HCT116 (cell line): Measurements from ENCODE around the gene ADM5.

ENCODE experiments used
- CEBPB ChIP-seq: IDR thresholded peaks from 2 replicates; pipeline ENCODE4 v1.6.1; 2012; ENCODE audit warnings: low read depth
- EZH2 ChIP-seq: fragments of 200-600 bp; sonication (generic); IDR thresholded peaks from 2 replicates; pipeline ENCODE4 v1.6.1; 2017; ENCODE audit warnings: antibody characterized with exemption, mixed run types
- EZH2phosphoT487 ChIP-seq: fragments of 200-600 bp; IDR thresholded peaks from 2 replicates; pipeline ENCODE4 v1.6.1; 2018; ENCODE audit warnings: antibody characterized with exemption, borderline replicate concordance
- JUND ChIP-seq: IDR thresholded peaks from 2 replicates; pipeline ENCODE4 v1.6.1; 2012
- POLR2A ChIP-seq: IDR thresholded peaks from 2 replicates; pipeline ENCODE4 v1.7.0; 2011; ENCODE audit warnings: borderline replicate concordance; ENCODE audit not compliant: insufficient read depth, insufficient read length; ENCODE audit errors: extremely low read depth
- POLR2AphosphoS5 ChIP-seq: IDR thresholded peaks from 2 replicates; pipeline ENCODE4 v1.6.1; 2011; ENCODE audit warnings: mild to moderate bottlenecking, low read depth, low read length, moderate library complexity
- RAD21 ChIP-seq: IDR thresholded peaks from 2 replicates; pipeline ENCODE4 v1.6.1; 2012; ENCODE audit warnings: low read depth, mild to moderate bottlenecking
- SIN3A ChIP-seq: IDR thresholded peaks from 2 replicates; pipeline ENCODE4 v1.6.1; 2012; ENCODE audit warnings: low read depth
- TCF7L2 ChIP-seq: IDR thresholded peaks from 2 replicates; pipeline ENCODE4 v1.7.0; 2011; ENCODE audit warnings: borderline replicate concordance, inconsistent platforms; ENCODE audit not compliant: insufficient read depth, insufficient read length; ENCODE audit errors: extremely low read depth
- YY1 ChIP-seq: IDR thresholded peaks from 2 replicates; pipeline ENCODE4 v1.6.1; 2011; ENCODE audit warnings: low read length, low read depth, moderate library complexity, mild to moderate bottlenecking; ENCODE audit not compliant: insufficient replicate concordance; ENCODE audit errors: extremely low read depth
- ZFX ChIP-seq: fragments of 450-650 bp; IDR thresholded peaks from 2 replicates; pipeline ENCODE4 v1.6.1; 2017
- TF ChIP-seq, protein P1 (sequence below), 3 experiments: fragments of 200-600 bp in 1 of 3; sonication (generic) in 1 of 3; IDR thresholded peaks in 2 of 3; conservative IDR thresholded peaks in 1 of 3; 2 replicates each; pipeline ENCODE4 v1.5.1; 2012 to 2017; ENCODE audit warnings: low read depth in 2 of 3, low read length in 2 of 3, antibody characterized with exemption in 1 of 3, borderline replicate concordance in 1 of 3, control low read depth in 1 of 3, mild to moderate bottlenecking in 1 of 3, mixed read lengths in 1 of 3, mixed run types in 1 of 3, moderate library complexity in 1 of 3; ENCODE audit not compliant: insufficient read depth in 1 of 3
- TF ChIP-seq, protein P2 (sequence below): IDR thresholded peaks from 2 replicates; pipeline ENCODE4 v1.6.1; 2011; ENCODE audit warnings: mild to moderate bottlenecking, low read length, moderate library complexity; ENCODE audit not compliant: insufficient replicate concordance; ENCODE audit errors: extremely low read depth

DNA sequence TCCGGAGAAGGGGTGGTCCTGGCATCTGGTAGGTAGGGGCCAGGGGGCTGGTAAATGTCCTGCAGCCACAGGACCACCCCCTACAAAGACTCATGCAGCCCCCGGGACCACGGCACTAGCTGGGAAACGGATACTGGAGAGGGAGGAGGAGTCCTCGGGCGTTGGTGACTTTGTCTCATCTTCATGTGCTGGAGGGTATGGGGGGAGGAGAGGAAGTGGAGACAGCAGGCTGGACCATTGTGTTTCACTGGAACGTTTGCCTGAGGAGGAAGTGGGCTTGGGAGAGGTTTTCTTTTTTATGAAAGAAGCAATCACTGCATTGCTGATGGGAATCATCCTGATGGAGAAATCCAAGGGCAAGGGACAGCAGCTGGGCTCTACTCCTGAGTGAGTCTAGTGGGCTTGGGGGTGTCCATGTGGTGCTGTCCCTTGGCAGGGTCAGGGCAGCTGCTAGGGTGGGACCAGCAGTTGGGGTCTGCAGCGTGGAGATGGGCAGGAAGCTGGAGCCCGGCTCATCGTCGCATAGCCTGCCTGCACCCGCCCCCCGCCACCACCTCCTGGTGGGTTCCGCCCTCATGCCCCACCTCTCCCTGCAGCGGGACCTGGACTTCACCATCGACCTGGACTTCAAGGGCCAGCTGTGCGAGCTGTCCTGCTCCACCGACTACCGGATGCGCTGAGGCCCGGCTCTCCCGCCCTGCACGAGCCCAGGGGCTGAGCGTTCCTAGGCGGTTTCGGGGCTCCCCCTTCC, 1.7 kb upstream of the ADM5 start:
- TF ChIP-seq, protein P1, sequence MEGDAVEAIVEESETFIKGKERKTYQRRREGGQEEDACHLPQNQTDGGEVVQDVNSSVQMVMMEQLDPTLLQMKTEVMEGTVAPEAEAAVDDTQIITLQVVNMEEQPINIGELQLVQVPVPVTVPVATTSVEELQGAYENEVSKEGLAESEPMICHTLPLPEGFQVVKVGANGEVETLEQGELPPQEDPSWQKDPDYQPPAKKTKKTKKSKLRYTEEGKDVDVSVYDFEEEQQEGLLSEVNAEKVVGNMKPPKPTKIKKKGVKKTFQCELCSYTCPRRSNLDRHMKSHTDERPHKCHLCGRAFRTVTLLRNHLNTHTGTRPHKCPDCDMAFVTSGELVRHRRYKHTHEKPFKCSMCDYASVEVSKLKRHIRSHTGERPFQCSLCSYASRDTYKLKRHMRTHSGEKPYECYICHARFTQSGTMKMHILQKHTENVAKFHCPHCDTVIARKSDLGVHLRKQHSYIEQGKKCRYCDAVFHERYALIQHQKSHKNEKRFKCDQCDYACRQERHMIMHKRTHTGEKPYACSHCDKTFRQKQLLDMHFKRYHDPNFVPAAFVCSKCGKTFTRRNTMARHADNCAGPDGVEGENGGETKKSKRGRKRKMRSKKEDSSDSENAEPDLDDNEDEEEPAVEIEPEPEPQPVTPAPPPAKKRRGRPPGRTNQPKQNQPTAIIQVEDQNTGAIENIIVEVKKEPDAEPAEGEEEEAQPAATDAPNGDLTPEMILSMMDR (IDR thresholded peaks at IDR 0.05 in 2 of 3, conservative IDR thresholded peaks at IDR 0.05 in 1 of 3; ENCODE audit: borderline replicate concordance in 1 of 3, insufficient read depth in 1 of 3, low read depth in 2 of 3, low read length in 2 of 3) = no peak
- no peak for TF ChIP-seq POLR2A
- no peak for TF ChIP-seq ZFX
- no peak for TF ChIP-seq EZH2
- no peak for TF ChIP-seq CEBPB
- TF ChIP-seq SIN3A = no peak
- no peak for TF ChIP-seq TCF7L2
- TF ChIP-seq JUND = no peak
- no peak for TF ChIP-seq YY1
- TF ChIP-seq RAD21 = no peak
- peak; percentile 39; the same call in 1 of the 2 replicates for TF ChIP-seq POLR2AphosphoS5
- no peak for TF ChIP-seq EZH2phosphoT487
- TF ChIP-seq, protein P2, sequence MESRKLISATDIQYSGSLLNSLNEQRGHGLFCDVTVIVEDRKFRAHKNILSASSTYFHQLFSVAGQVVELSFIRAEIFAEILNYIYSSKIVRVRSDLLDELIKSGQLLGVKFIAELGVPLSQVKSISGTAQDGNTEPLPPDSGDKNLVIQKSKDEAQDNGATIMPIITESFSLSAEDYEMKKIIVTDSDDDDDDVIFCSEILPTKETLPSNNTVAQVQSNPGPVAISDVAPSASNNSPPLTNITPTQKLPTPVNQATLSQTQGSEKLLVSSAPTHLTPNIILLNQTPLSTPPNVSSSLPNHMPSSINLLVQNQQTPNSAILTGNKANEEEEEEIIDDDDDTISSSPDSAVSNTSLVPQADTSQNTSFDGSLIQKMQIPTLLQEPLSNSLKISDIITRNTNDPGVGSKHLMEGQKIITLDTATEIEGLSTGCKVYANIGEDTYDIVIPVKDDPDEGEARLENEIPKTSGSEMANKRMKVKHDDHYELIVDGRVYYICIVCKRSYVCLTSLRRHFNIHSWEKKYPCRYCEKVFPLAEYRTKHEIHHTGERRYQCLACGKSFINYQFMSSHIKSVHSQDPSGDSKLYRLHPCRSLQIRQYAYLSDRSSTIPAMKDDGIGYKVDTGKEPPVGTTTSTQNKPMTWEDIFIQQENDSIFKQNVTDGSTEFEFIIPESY = no peak
